ENCODE measurements around the gene MPND.
A peak's percentile ranks its signal among the peaks of the same experiment; 100 is the strongest.

The MPND gene

GRCh38 chr19:4400135-4400936, 57.0 kb downstream of the MPND start, which contains the start of gene SH3GL1:
Gene SH3GL1 (minus strand): TSS chr19:4400547. CDS start chr19:4400368, 179 bp downstream.
- DNase-seq (ENCODE audit: low read depth in 2 of 3, low spot score in 2 of 3): peak; percentile 85 to 92 (median 91)

GRCh38 chr19:4401769-4402170, 58.4 kb downstream of the MPND start:
- no peak for DNase-seq (ENCODE audit: low read depth in 2 of 3, low spot score in 2 of 3)

- peak; percentile 97 to 98 (median 97) for DNase-seq (ENCODE audit: low read depth in 2 of 3, low spot score in 2 of 3)
Measured at GRCh38 chr19:4402171-4403004, 59.0 kb downstream of the MPND start, which contains the start of gene CHAF1A. Gene CHAF1A (plus strand): TSS chr19:4402640. CDS start chr19:4402763, 123 bp downstream.

GRCh38 chr19:4403005-4403761, 59.8 kb downstream of the MPND start:
- no peak for DNase-seq (ENCODE audit: low read depth in 2 of 3, low spot score in 2 of 3)

- DNase-seq (ENCODE audit: low read depth in 2 of 3, low spot score in 2 of 3): no peak
Measured at GRCh38 chr19:4405977-4406376, 62.6 kb downstream of the MPND start.

GRCh38 chr19:4406626-4407025, 63.3 kb downstream of the MPND start:
- no peak for DNase-seq (ENCODE audit: low read depth in 2 of 3, low spot score in 2 of 3)

- no peak for DNase-seq (ENCODE audit: low read depth in 2 of 3, low spot score in 2 of 3)
Measured at GRCh38 chr19:4409123-4409933, 66.0 kb downstream of the MPND start.
